ENCODE measurements around the gene TIGD1. TPM values are rescaled to one million over a fixed set of nuclear protein-coding genes. Genes with fewer than 3 reads are reported as not detected.

TIGD1 gene
- total RNA-seq, 1 experiment from 2014 or later: 6.0 TPM

GRCh38 chr2:232523402-232523681 lies 27.0 kb downstream of the TIGD1 start:
- Histone ChIP-seq H3K36me3 (ENCODE audit: control insufficient read depth in 1 of 2, insufficient read depth in 2 of 2, low read length in 2 of 2) (no peaks in the 10 kb centered on the region), H2AFZ (ENCODE audit: low read depth, low read length, poor library complexity, severe bottlenecking) (no peak overlapping the region), H3K4me1 (ENCODE audit: control insufficient read depth in 1 of 2, insufficient read depth in 2 of 2, low read length in 2 of 2) (peaks cover 0 to 6% of the 10 kb centered on the region in 2 experiments; a peak in 1 of 4 replicates), H4K20me1 (ENCODE audit: insufficient read depth) (no peaks in the 10 kb centered on the region), H3K27ac (ENCODE audit: low read depth, low read length) (no peak overlapping the region), H3K79me2 (ENCODE audit: insufficient read depth, low read length) (no peaks in the 10 kb centered on the region), H3K9me2 (ENCODE audit: insufficient read depth) (no peaks in the 10 kb centered on the region), H3K27me3 (ENCODE audit: insufficient read depth, low read length) (no peaks in the 10 kb centered on the region), H3K4me2 (ENCODE audit: low read length) (no peak overlapping the region), H3K9me3 (ENCODE audit: control insufficient read depth in 1 of 2, insufficient read depth in 1 of 2, low read depth in 1 of 2, low read length in 2 of 2) (no peaks in the 10 kb centered on the region), H3K9ac (ENCODE audit: low read length) (no peak overlapping the region), H3K4me3 (replicated peaks in 1 of 2; ENCODE audit: low read depth in 1 of 2, low read length in 2 of 2) (no peak overlapping the region)
- no TSS peak for BruUV-seq (replicated peaks)
- no peak for DNase-seq (ENCODE audit: low read depth, low spot score)
- CTCF ChIA-PET: no interaction called here
- no peak for TF ChIP-seq ZBTB33 (IDR thresholded peaks at IDR 0.05; ENCODE audit: extremely low read depth, insufficient replicate concordance, low read length)
- no peak for TF ChIP-seq EZH2phosphoT487 (IDR thresholded peaks at IDR 0.05; ENCODE audit: borderline replicate concordance)
- no peak for TF ChIP-seq ZNF274 (IDR thresholded peaks at IDR 0.05; ENCODE audit: low read depth, low read length)
- TF ChIP-seq YY1 (IDR thresholded peaks at IDR 0.05; ENCODE audit: extremely low read depth, insufficient replicate concordance, low read depth, low read length): no peak
- no peak for TF ChIP-seq EZH2 (IDR thresholded peaks at IDR 0.05)
- TF ChIP-seq ATF3 (IDR thresholded peaks at IDR 0.05): no peak
- TF ChIP-seq JUND (IDR thresholded peaks at IDR 0.05): no peak
- no peak for TF ChIP-seq SP1 (IDR thresholded peaks at IDR 0.05; ENCODE audit: low read depth)
- no peak for TF ChIP-seq RAD21 (IDR thresholded peaks at IDR 0.05; ENCODE audit: low read depth)
- TF ChIP-seq CEBPB (IDR thresholded peaks at IDR 0.05; ENCODE audit: low read depth): no peak
- no peak for TF ChIP-seq EGR1 (IDR thresholded peaks at IDR 0.05; ENCODE audit: low read depth)
- TF ChIP-seq, protein P1, sequence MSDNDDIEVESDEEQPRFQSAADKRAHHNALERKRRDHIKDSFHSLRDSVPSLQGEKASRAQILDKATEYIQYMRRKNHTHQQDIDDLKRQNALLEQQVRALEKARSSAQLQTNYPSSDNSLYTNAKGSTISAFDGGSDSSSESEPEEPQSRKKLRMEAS (IDR thresholded peaks at IDR 0.05): no peak
- no peak for TF ChIP-seq SRF (IDR thresholded peaks at IDR 0.05; ENCODE audit: low read depth)
- TF ChIP-seq POLR2AphosphoS5 (IDR thresholded peaks at IDR 0.05; ENCODE audit: low read depth, low read length): no peak
- TF ChIP-seq FOSL1 (IDR thresholded peaks at IDR 0.05; ENCODE audit: low read depth): no peak
- TF ChIP-seq SIN3A (IDR thresholded peaks at IDR 0.05; ENCODE audit: low read depth): no peak
- RAD21 ChIA-PET (ENCODE audit: low non-redundant PET in 1 of 2, low total read pairs in 2 of 2, uncharacterized antibody in 2 of 2, unreplicated experiment in 2 of 2): no interaction called here
- no peak for ATAC-seq
- POLR2A ChIA-PET: no interaction called here
- intact Hi-C loops (cut with micrococcal nuclease): loop anchor here (10.0 kb wide), 1 partner anchor 179 kb away; no protein-coding TSS in a partner anchor
